M059J (cell line): ENCODE measurements around the gene CD34. TPM values are rescaled to one million over a fixed set of nuclear protein-coding genes. Genes with fewer than 3 reads are reported as not detected.

Experiments
- DNase-seq: peaks from one replicate; pipeline ENCODE4 v3.0.0-alpha.2; 2012; ENCODE audit warnings: low read depth
- total RNA-seq: library from RNA; depleted of rRNA; stranded (reverse); fragments of >200 nt; shearing (Covaris generic); gene quantifications from 2 replicates; pipeline ENCODE4 v1.2.3, GENCODE V29; 2014

The CD34 gene
- total RNA-seq, 1 experiment from 2014 or later = 0.59 TPM

DNA sequence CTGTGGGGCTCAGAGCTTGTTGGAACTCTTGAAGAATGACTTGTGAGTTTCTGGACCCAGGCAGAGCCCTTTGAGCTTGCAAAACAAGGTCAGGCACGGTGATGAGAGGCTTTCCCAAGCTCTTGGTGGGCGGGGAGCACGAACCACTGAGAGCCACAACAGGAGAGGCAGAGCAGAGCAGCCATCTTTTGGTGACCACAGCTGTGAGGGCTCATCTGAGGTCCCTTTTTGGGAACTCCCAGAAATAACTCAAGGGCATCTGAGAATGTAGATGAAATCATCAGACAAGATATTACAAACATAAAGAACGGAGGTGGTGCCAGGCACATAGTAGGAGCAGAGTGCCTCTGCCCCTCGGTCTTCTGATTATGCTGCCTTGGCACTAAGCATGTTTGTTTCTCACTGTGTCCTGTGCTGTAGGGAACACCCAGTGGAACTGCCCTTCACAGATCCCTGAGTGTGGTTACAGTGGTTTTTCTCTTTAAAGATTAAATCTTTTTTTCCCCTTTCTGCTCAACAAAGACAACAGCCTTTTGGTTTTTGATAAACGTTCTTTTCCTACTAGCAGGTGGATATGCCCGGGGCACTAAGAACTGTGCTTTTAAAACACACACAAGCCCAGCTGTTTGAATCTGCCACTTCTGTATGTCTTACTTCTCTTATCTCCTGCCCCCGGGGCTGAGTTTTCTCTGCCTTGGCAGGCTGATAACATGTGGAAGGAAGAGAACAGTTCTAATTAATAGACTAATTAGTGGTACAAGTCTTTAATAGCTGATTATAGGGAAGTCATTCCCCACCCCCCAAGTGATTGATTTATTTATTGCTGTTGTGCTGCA lies 37.7 kb downstream of the CD34 start:
- DNase-seq = peak; percentile 24

DNA sequence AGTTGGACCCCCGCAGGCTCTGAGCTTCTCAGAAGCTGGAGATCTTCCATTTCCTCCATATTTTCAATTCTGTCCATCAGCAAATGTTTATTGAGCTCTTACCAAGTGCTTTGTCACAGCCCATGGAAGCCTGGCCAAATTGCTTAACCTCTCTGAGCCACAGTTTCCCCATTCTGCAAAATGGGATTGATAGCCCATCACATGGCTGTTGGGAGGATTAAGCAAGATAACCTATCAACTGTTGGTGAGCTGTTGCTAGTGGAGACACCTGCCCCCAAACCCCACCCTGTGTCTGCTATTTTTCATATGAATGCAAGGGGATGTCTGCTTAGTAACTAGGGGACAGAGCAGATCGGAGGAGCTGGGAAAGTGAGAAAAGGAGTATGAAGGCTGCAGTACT lies 38.3 kb downstream of the CD34 start:
- DNase-seq = no peak

DNA sequence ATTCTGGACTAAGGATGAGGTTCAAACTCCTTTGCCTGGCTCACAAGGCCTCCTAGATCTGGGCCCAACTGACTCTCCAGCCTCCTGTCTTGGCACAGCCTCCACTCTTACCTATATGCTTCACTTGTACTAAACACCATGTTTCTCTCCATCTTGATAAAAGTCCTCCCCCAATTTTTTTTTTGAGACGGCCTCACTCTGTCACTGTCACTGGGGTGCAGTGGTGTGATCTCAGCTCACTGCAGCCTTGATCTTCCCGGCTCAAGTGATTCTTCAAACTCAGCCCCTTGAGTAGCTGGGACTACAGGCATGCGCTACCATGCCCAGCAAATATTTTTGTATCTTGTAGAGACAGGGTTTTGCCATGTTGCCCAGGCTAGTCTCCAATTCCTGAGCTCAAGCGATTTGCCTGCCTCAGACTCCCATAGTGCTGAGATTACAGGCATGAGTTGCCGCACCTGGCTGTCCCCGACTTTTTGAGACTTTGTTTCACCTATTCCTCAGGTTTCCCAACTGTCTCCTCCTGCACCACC lies 39.7 kb downstream of the CD34 start:
- DNase-seq = no peak

DNA sequence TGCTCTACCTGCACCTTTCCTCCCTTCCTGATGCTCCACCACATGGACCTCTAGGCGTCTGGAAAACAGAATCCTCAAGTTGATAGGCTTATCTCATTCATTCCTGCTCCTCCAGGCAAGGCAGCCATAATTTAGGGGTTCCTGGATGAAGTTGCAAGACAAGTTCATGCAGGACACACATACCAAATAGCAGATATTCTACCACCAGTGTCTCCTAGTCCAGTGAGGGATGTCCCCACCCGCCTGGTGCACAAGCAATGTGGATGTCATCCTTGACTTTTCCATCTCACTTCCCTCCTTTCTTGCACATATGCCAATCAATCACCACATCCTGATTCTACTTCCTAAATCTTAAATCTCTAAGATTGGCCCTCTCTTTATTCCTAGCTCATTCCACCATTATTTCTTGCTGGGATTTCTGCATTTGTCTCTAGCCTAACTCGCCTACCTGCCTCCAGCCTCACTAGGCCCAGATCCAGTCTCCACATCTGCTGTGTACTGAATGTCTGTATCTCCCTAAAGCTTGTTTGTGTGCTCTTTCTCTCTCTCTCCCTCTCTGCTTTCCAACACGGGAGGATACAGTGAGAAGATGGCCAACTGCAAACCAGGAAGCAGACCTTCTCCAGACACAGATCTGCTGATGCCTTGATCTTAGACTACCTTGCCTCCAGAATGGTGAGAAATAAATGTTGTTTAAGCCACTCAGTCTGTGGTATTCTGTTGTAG lies 40.5 kb downstream of the CD34 start:
- no peak for DNase-seq

DNA sequence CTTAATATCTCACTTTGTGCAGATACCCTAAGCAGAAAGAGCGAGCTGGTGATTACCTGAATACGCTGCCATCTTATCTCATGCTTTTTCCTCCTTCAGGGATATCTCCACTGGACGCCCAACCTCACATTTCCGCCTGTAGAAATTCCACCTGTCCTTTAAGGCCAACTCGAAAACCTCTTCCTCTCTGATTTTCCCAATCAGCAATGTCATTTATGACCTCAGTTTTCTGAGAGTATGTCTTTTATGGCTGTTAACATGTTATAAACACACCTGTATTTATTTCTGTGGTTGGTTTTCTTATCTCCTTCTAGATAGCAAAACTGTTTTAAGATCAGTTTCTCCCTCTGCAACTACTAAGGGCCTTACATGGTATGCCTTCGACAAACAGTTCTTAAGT lies 41.1 kb downstream of the CD34 start:
- no peak for DNase-seq

DNA sequence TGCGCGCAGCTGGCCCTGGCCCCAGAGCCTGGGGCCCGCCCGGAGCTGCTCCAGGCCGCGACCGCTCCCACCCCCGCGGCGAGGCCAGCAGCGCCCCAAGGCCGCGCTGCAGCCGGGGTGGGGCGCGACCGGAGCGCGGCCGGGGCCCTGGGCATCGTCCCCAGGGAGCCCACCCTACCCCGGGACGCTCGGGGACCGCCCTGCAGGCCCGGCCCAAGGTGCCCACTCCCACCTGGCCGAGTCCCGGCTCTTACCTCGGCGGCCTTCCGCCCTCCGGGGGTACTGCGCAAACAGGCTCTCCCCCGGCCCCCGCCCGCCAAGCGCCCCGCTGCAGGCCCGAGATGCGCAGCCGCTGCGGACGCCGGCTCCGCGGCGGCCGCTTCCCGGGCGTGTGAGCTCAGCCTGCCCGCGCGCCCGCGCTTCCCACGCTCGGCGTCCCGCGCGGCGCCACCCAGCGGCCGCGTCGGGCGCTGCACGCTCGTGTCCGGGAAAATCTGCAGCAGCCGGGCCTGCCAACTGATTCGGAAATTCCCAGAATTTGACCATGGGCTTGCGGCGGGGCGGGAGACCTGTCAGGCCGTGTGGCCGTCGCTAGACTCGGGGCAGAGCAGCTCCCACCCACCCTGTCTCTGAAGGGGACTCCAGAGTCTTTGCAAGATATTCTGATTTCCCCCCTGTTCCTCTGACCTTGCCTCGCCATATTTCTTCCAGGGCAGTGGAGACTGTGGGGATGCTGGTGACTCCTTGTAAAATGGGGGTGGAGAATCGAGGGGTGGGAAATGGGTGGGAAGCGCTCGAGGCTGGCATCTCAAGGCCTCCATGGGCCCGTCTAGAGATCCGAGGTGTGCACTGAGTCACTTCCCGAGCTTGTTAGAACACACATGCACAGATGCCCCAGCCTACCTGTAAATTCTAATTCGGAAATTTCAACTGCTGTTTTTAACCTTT lies 41.9 kb downstream of the CD34 start:
- peak; percentile 73 for DNase-seq

DNA sequence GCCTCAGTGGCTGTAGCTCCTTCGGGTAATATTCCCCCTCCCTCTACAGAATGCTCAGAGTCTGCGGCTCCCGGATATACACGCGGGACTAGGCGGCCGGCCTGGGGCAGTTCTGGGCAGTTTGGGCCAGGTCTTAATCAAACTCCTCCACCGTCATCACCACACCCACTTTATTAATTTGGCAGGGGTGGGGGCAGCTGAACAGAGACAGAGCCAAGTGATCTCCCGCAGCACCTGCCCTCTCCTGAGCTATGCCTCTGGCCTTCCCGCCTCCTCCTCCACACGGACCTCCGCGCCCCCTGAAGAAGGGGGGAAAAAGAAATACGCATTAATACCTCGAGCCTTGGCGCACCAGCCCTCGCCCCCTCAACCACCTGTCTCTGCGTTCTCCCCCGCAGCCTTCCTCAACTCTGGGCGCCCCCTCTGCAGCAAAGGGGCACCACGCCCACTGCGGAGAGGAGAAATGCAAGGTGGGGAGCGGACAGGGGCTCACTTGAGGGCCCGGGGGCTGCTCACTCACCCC lies 42.6 kb downstream of the CD34 start:
- DNase-seq = no peak

DNA sequence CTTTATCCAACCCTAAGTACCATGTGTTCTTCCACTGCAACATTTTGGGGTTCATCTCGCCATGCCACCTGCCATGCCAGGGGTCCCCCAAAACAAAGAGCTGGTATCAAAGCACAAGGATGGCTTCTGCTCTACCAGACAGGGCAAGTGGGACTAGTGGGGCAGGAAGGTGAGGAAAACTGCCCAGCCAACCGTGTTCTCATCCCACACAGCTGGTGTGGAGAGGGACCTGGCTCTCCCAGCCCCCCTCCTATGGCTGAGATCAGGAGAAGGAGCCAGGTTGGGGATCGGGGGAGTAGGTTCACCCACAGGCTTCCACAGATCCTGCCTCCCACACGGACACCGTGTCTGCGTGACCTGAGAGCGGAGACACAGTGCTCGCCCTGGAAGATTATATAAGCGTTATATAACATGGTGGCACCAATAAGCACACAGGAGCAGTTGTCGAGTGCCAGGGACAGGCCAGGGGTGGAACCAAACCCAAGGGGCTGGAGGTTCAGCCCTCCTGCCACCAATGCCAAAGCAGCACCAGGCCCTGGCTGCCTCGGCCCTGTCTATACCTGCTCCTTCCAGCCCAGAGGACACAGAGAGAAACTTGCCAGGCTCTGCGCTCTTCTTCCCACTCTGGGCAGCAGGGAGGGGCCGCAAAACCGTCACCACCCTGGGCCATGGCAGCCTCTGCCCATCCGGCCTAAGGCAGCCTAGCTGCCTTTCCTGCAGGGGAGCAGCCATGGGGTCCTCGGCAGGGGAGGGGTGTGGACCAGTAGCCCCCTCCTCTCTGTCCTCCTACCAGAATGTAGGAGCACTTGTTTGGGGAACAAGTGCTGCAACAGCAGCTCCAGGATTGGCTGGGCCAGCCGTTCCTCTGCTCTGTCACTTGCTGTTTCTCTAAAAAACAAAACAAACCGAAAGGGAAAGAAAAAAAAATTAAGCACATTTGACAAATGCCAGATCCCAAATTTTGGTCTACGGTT lies 43.5 kb downstream of the CD34 start:
- no peak for DNase-seq

DNA sequence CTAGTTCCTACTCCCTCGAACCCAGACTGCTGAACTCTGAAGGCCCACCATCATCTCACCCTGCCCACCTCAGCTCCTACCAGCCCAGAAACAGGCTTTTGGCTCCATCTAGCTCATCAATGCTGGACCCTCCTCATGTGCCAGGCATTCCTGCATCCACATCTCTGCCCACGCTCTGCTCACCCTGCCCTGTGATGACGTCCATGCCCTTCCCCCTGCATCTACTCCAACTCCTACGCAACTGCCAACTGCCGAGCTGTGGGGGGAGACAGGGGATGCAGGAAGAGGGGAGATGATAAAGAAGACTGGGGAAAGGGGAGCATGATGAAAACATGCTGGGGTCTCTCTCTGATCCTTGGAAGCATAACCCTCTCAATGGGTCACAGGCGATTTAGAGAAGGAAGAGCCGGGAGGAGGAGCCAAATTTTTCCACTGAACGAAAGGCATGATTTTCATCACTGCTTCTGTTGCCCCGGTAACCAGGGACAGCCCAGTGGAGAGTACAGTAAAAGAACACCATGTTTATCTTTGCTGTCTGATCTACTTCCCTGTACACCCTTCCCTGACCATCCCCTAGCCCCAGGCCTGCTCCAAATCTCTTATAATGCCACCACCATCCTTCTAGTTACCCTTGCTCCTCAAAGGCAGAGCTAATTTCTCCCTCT lies 44.3 kb downstream of the CD34 start:
- DNase-seq = peak; percentile 15

DNA sequence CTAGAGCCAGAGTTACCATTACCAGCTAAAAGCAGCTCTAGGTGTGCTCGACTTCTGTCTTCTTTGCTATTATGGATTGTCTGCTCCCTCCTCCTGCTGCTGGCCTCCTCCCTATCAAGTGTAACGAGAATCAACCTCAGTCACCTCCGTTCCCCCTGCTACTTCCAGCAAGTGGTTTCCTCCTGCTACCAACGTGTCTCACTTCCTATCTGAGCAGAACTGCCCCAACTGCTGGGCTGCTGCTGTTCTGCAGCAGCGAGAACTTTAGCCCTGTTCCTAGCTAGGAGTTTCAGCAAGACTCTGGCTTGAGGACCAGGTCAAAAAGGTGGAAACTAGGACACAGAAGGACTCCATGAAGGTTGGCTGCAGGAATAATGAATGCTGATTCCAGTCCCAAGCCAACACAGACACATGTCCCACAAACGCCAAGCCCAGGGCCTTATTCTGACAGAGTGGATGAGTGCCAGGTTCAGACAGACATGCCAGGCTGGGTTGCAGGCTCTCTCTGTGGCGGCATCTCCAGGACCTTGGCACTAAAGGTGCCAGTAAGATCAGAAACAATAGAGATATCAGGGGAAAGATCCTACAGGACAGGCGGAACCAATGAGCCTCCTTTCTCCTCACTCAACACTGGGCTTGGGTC lies 46.9 kb downstream of the CD34 start:
- no peak for DNase-seq

DNA sequence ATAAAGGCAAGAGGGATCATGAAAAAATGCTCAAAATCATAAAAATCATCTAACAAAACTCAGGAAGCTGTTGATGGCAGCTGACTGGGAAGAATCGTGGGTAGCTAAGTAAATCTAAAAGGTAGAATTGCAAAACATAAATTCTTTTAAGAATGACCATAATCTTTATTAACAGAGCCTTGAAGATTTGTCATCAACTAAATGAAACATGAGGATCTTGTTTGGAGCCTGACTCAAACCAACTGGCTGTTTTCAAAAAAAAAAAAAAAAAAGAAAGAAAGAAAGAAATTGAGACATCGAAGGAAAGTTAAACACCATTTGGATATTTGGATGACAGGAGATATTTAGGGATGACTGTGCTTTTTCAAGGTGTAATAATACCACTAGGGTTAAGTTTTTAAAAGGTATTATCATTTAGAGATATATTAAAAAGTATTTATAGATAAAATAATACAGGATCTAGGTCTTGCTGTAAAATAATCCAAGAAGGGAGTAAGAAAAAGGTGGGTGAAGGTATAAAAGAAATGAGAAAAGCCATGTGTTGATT lies 48.6 kb downstream of the CD34 start:
- peak; percentile 25 for DNase-seq

DNA sequence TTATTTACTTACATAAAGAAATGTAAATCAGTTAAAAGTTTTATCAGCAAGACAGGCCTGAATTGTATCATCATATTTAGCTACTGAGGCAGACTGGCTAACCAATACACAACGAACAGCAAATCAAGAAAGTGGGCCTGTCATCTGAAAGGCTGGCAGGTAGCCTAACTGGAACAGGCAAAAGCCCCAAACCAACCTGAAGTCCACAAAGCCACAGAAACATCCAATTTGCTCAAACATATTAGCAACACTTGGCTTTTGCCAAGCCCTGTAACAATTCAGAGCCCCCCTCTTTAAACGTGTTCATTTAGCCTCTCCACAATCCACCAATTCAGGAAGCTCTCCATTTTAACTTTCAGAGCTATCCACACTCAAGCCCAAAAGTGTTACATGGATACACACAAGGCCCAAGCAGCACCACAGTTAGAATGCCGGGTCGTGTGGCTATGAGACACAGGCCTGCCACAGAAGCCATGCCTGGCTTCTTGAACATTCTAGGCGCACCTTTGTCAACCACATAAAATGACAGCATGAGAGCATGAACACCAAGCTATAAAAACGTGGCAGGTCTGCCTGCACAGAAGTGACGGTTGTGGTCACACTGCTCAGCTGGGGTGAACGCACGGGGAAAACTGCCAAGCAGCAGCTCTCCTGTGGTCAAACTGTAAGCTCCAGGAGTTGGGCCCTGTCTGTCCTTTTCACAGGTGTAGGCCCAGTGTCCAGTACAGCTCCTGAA lies 49.3 kb downstream of the CD34 start:
- DNase-seq = peak; percentile 78

DNA sequence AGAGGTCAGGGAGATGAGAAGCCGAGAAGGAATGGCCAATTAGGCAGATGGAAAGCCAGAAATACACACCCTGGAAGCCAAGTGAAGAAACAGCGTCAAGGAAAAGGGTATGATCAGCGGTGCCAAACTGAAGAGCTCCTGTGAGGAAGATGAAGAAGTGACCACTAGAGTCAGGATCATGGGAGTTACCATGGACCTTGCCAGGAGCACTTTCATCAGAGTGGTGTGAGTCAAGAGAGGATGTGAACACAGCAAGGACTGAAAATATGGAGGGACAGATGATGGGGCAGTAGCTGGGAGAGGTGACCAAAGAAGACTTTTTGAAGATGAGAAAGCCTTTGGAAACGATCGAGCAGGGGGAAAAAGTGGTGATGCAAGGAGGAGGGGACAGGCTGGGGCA lies 50.4 kb downstream of the CD34 start:
- DNase-seq = no peak

DNA sequence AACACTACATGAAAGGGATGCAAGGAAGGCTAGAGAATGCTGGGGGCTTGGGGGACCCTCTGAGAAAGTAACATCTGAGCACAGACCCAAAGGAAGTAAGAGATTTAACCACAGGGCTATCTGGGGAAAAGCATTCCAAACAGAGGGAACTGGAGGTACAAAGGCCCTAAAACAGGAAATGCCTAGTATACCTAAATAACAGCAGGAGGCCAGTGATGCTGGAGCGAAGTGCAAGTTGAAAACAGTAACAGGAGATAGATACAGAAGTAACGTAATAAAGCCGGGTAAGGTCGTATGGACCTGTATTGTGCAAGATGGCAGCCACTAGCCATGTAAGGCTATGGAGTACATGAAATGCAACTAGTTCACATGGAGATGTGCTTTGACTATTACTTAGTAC lies 52.1 kb downstream of the CD34 start:
- no peak for DNase-seq

DNA sequence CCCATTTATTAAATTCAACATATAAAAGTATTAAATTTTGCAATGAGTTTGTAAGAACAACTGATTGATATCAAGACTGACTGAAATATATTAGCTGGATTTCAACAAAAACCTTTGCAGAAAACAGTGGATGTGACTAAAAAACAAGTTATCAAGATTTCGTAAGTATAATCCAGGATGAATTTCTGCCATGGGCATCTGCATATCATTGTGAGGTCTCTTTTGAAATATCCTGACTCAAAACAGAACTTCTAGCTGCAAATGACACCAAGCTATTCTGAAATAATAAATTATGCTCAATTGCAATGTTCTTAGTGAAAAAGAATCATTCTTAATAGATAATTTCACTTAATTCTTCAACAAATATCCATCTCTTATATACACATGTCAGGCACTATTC lies 52.6 kb downstream of the CD34 start:
- DNase-seq = no peak

DNA sequence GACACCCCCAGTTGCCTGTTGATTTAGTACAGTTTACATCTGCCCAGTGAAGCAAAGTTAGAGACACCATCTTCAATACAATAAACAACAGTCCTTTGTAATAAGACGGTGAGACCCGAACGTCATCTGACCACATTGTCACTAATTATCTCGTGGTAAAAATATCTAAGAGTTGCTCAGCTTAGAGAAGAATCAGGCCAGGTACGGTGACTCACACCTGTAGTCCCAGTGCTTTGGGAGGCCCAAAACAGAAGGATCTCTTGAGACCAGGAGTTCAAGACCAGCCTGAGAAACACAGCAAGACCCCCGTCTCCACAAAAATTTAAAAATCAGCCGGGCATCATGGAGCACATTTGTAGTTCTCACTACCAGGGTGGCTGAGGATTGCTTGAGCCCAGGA lies 53.5 kb downstream of the CD34 start:
- DNase-seq = peak; percentile 51

DNA sequence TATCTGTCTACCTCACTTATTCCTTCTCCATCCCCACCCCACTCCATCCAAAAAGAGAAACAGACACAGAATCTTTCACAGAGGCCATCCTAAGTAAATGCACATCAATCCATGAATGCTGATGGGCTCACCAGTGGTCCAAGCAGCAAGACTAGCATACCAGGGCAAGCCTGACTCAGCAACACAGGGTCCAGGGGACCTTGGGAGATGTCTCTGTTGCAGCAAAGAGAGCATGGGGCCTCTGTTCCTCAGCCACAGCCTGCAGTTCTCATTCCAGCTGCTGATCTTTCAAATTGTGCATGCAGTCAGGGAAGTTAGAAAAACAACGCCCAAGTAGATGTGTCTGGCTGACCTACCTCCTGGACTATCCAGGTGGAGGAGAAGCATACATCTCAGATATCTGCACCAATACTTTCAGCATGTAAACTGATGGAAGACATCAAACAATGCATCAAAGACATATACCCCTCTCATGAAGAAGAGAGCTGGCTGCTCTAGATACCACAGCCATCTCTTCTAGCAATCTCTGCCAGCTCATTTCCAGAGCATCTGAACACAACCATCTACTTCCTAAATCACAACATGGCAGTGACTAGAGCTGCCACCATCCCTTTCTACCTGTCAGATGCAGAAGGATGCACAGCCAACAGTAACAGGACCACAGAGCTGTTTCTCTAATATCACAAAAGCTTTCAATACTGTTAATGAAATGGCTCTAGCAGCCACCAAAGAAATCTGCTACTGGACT lies 54.5 kb downstream of the CD34 start:
- DNase-seq = no peak

DNA sequence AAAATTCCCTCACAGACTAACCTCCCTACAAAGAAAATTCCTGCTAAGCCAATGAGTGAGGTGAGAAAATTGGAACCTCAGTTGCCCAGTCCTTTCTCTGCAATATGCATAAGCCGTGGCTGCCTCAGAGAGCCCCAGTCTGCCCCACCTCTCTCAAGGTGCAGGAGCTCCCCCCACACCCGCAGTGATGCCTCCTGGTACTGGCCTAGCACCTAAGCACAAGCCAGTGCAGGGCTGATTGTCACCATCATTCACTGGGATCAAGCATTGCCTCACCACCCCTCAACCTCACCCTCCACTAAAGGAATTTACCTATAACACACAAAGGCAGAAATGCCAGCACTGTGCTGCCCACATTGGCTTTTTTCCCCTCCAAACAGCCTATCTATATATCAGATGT lies 56.9 kb downstream of the CD34 start:
- no peak for DNase-seq
